HG02840 (cell line): ENCODE measurements around the gene TMEM53.

Source experiments
- ATAC-seq: cut with Tn5 transposase; IDR thresholded peaks from one replicate; pipeline ENCODE4 v1.9.1; 2021; ENCODE audit warnings: mild to moderate bottlenecking, moderate library complexity, moderate number of reproducible peaks; ENCODE audit not compliant: unreplicated experiment, low FRiP score

Gene TMEM53

DNA sequence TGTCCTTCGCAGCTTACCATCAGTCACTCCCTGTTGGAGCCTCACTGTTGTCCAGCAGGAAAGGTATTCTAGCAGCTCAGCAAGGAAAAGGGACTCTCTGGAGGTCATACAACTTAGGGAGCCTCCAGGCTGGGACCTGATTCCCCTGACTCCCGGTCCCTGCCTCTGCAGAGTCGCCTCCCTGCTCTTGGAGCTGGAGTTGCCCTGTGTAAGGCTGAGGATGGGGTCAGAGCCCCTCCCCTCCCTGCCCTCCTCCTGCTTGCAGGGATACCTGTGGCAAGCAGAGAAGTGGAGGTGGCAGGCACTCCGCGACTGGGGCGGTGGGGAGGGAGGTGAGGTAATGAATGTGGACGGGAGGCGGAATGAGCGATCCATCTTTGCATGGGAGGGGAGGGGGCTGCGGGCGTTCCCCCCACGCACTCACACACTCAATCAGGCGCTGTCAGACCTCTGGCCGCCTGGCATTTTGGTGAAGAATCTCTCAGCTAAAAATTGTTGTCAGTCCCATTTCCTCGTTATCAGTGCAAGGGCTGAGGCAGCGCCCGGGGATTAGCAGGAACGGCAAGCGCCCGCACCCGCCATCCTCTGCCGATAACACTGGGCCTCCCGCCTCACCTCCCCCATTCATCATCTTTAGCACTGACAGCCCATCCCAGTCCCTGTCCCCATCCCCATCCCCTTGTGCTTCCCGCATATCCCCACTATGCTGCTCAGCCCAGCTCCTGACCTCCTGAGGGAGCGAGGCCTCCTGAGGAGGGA is 64.3 kb downstream of the TMEM53 start:
- ATAC-seq: no peak

DNA sequence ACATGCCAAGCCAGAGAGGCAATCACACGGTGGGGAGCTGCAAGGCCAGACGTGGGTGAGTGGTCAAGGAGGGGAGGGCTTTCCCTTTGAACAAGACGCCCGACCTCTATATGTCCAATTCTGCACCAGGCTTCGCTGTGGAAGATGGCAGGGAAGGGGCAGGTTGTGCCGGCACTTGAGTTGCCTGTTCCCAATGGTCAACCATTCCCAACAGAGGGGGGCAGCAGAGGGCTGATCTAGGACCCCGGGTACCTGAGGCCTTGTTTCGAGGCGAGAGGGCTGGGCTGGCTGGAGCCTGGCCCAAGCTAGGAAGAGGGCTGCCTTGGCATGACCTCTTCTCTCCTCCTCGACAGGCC is 64.9 kb downstream of the TMEM53 start:
- no peak for ATAC-seq

DNA sequence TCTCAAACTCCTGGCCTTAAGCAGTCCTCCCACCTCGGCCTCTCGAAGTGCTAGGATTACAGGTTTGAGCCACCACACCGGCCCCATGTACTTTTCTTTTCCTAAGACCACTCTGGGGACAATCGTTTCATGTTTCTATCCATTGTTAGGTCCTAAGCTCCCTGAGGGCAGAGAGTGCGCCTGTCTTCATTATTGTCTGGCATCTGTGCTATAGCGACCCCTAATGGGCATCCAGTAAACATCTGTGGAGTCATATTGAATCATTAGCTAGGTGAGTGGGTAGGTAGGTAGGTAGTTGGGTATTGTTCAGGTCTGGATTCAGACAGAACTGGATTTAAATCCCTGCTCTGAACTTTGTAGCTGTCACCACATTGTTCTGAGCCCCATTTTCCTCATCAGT is 66.1 kb downstream of the TMEM53 start:
- no peak for ATAC-seq

DNA sequence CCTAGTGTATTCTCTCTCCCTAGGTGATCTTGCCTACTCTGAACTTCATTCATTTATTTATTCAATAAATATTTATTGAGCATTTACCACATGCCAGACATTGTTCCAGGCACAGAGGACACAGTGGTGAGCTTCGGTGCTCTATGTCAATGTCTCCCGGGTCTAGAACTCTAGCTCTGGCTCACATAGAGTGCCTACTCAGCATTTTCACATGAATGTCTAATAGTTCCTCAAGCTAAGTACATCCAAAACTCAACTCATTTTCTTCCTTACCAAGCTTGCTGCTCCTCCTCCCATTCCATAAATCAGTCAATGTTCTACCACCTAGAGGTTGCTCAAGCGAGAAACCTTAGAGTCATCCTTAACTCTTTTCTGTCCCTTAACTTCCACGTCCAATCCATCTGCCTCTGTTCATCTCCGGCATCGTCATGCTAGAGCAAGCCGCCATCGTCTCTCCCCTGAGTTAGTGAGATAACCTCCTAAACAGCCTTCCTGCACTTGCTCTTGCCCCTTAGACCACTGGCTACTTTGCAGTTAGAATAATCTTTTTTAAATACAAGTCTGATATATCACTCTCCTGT is 67.5 kb downstream of the TMEM53 start:
- no peak for ATAC-seq

DNA sequence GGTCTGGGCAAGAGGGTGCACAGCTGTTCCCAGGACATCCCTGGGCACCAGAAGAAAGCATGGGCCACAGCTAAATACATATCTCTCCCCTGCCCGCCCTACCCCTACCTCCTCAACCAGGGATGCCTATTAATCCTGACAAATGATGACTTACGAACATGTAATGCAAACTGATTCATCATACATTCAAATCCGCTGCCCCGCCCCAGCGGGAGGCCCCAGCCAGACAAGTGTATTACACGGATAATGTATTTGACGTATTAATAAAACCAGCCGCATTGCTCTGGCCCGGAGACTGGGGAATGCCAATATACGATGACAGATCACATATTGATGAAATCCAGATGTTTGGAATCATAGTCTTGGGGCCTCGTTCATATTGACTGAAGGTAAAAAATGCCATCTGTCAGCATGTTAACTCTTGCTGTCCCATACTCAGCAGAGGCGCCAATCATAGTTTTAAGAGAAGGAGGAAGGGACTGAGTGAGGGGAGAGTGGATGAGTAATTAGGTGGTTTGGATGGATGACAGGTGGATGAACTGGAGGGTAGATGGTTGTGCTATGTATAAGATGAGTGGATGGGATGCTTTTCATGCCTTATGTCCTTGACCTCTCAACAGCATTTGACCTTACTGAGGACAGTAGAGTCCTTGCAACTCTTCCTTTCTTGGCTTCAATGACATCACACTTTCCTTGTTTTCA is 68.2 kb downstream of the TMEM53 start:
- no peak for ATAC-seq

DNA sequence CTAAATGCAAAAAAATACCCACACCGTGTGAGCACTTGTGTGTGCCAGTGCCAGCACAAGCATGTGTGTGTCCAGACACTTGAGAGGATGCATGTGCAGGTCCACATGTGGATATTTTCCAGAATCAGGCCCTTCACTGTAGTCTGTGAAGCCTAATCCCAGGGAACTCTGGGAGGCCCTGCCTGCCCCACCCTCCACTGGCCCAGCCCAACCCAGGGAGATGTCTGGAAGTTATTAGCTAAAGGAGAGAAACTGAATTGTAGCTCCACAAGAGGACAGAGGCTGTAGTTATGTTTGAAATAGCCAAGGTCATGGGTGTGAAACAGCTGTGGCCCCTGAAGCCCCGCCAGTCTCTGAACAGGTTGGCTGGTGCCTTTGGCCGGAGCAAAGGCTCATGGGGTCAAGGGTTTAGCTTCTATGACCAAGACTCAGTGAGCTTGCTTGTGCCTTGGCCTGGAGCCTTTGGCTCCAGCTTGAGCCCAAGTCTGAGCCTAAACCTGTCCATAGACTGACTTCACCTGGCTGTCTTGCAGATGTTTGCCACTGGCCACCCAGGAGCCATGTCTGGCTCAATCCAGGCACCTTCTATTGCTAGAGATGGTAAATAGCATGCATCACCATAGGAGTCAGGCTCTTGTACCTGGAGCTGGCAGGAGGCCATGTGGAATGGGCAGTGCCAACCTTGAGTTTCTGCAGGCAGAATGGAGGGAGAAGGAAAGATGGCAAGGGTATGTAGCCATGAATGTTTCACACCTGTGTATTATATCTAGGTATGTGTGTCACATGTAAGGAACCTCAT is 69.9 kb downstream of the TMEM53 start:
- ATAC-seq: no peak

DNA sequence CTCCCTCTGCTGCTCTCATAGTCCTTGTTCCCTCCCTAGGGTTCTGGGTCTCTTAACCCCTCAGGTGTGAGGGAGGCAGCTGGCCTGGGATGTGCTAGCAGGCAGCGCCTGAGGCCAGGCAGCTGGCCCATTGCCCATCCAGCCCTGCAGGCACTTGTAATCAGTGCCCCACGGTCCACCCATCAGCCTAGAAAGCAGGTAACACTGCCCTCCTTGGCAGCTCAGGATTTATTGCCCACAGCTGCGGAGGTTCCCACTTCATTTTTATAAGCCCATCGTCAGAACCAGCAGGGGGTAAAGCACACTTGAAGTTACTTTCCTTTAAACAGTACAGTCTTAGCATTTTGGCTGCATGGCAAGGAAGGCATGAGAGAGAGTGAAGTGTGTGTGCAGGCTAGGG is 70.6 kb downstream of the TMEM53 start:
- no peak for ATAC-seq
